DOHH2 (cell line): ENCODE measurements around the gene STIM2.

Experiments used
- H3F3A ChIP-seq: fragments of 200-600 bp; sonication (generic), shearing (Covaris generic); 2 replicates; pipeline ENCODE4 v1.6.0; 2016; ENCODE audit warnings: antibody characterized with exemption, mild to moderate bottlenecking; ENCODE audit not compliant: control insufficient read depth, insufficient read depth
- H3K27ac ChIP-seq: fragments of 200-600 bp; sonication (generic); 2 replicates; pipeline ENCODE4 v1.5.1; 2014; ENCODE audit warnings: low read depth, mild to moderate bottlenecking, low read length, moderate library complexity
- H3K27me3 ChIP-seq: fragments of 200-600 bp; sonication (generic); 2 replicates; pipeline ENCODE4 v1.6.1; 2014; ENCODE audit warnings: mild to moderate bottlenecking, low read length, mixed read lengths; ENCODE audit not compliant: control insufficient read depth
- H3K36me3 ChIP-seq: fragments of 200-600 bp; sonication (generic); 2 replicates; pipeline ENCODE4 v1.6.1; 2014; ENCODE audit warnings: mild to moderate bottlenecking, low read length, moderate library complexity, mixed read lengths; ENCODE audit not compliant: control insufficient read depth
- H3K4me1 ChIP-seq: fragments of 200-600 bp; sonication (generic); 2 replicates; pipeline ENCODE4 v1.6.1; 2014; ENCODE audit warnings: mild to moderate bottlenecking, low read length, mixed read lengths; ENCODE audit not compliant: control insufficient read depth
- H3K4me2 ChIP-seq: fragments of 200-600 bp; sonication (generic); 2 replicates; pipeline ENCODE4 v1.6.0; 2014; ENCODE audit warnings: mild to moderate bottlenecking, low read length, moderate library complexity
- H3K4me3 ChIP-seq: fragments of 200-600 bp; sonication (generic); 2 replicates; pipeline ENCODE4 v1.5.1; 2014; ENCODE audit warnings: mild to moderate bottlenecking, low read length, mixed read lengths
- H3K79me2 ChIP-seq: fragments of 200-600 bp; sonication (generic); 2 replicates; pipeline ENCODE4 v1.6.1; 2014; ENCODE audit warnings: mild to moderate bottlenecking, low read length, mixed read lengths; ENCODE audit not compliant: control insufficient read depth
- H3K9me2 ChIP-seq: fragments of 200-600 bp; sonication (generic); replicated peaks from 2 replicates; pipeline ENCODE4 v1.6.1; 2014; ENCODE audit warnings: mild to moderate bottlenecking, low read length, mixed read lengths; ENCODE audit not compliant: control insufficient read depth
- H3K9me3 ChIP-seq: fragments of 200-600 bp; sonication (generic); 2 replicates; pipeline ENCODE4 v1.6.1; 2014; ENCODE audit warnings: antibody characterized with exemption, low read length, mixed read lengths; ENCODE audit not compliant: control insufficient read depth, insufficient read depth
- H4K20me1 ChIP-seq: fragments of 200-600 bp; sonication (generic); 2 replicates; pipeline ENCODE4 v1.6.0; 2014; ENCODE audit warnings: low read depth, mild to moderate bottlenecking, antibody characterized with exemption, low read length, moderate library complexity; ENCODE audit not compliant: control insufficient read depth, insufficient read depth
- CTCF ChIP-seq: fragments of 200-600 bp; sonication (generic); IDR thresholded peaks from one replicate; pipeline ENCODE4 v1.5.1; 2014; ENCODE audit warnings: antibody characterized with exemption, mild to moderate bottlenecking, low read depth, low read length; ENCODE audit not compliant: poor library complexity, severe bottlenecking
- EZH2phosphoT487 ChIP-seq: fragments of 200-600 bp; sonication (generic); IDR thresholded peaks from 2 replicates; pipeline ENCODE4 v1.6.1; 2017; ENCODE audit warnings: borderline replicate concordance, mild to moderate bottlenecking, antibody characterized with exemption, low read length, moderate library complexity, mixed read lengths

STIM2 gene

GRCh38 chr4:26958925-26959653, 98.4 kb downstream of the STIM2 start:
- no peak overlapping the region for H3K27ac ChIP-seq

GRCh38 chr4:26959654-26960047, 99.0 kb downstream of the STIM2 start:
- Histone ChIP-seq H3K36me3 (peaks cover 37% of the 10 kb centered on the region), H3K79me2 (peaks cover 37% of the 10 kb centered on the region), H3K27me3 (no peaks in the 10 kb centered on the region), H3K9me2 (no peaks in the 10 kb centered on the region), H3K27ac (no peak overlapping the region), H4K20me1 (no peaks in the 10 kb centered on the region), H3K4me2 (no peak overlapping the region), H3K4me1 (peaks cover 1% of the 10 kb centered on the region; the same call in 1 of the 2 replicates), H3K9me3 (no peaks in the 10 kb centered on the region), H3F3A (no peaks in the 10 kb centered on the region), H3K4me3 (no peak overlapping the region)
- TF ChIP-seq CTCF (no peak), EZH2phosphoT487 (no peak)

More at GRCh38 chr4:26958925-26959653, 98.4 kb downstream of the STIM2 start:
- no peaks in the 10 kb centered on the region for H3F3A ChIP-seq
- H3K4me2 ChIP-seq: no peak overlapping the region
- peaks cover under 1% of the 10 kb centered on the region for H3K4me1 ChIP-seq
- no peaks in the 10 kb centered on the region for H3K9me2 ChIP-seq
- H3K27me3 ChIP-seq: no peaks in the 10 kb centered on the region
- H4K20me1 ChIP-seq: no peaks in the 10 kb centered on the region
- no peaks in the 10 kb centered on the region for H3K9me3 ChIP-seq
- TF ChIP-seq EZH2phosphoT487 (no peak), CTCF (no peak)
- H3K4me3 ChIP-seq: no peak overlapping the region
- H3K79me2 ChIP-seq: peaks cover 35% of the 10 kb centered on the region
- peaks cover 35% of the 10 kb centered on the region for H3K36me3 ChIP-seq

GRCh38 chr4:26962720-26963119, 102.1 kb downstream of the STIM2 start:
- H3K36me3 ChIP-seq: peaks cover 39% of the 10 kb centered on the region

More at GRCh38 chr4:26962720-26963119, 102.1 kb downstream of the STIM2 start:
- H3K4me2 ChIP-seq: no peak overlapping the region
- TF ChIP-seq CTCF (no peak), EZH2phosphoT487 (no peak)
- H3K27ac ChIP-seq: no peak overlapping the region
- H3K9me2 ChIP-seq: no peaks in the 10 kb centered on the region
- H3K4me1 ChIP-seq: peaks cover 6% of the 10 kb centered on the region; the same call in 1 of the 2 replicates
- no peak overlapping the region for H3K4me3 ChIP-seq
- no peaks in the 10 kb centered on the region for H4K20me1 ChIP-seq
- H3K79me2 ChIP-seq: peaks cover 42% of the 10 kb centered on the region
- no peaks in the 10 kb centered on the region for H3F3A ChIP-seq
- no peaks in the 10 kb centered on the region for H3K27me3 ChIP-seq
- no peaks in the 10 kb centered on the region for H3K9me3 ChIP-seq
